HG03439 (cell line): ENCODE results near the gene TYRO3.

Source experiments
- ATAC-seq: cut with Tn5 transposase; IDR thresholded peaks from one replicate; pipeline ENCODE4 v1.9.1; 2021; ENCODE audit warnings: mild to moderate bottlenecking, moderate library complexity; ENCODE audit not compliant: unreplicated experiment

The TYRO3 gene

DNA sequence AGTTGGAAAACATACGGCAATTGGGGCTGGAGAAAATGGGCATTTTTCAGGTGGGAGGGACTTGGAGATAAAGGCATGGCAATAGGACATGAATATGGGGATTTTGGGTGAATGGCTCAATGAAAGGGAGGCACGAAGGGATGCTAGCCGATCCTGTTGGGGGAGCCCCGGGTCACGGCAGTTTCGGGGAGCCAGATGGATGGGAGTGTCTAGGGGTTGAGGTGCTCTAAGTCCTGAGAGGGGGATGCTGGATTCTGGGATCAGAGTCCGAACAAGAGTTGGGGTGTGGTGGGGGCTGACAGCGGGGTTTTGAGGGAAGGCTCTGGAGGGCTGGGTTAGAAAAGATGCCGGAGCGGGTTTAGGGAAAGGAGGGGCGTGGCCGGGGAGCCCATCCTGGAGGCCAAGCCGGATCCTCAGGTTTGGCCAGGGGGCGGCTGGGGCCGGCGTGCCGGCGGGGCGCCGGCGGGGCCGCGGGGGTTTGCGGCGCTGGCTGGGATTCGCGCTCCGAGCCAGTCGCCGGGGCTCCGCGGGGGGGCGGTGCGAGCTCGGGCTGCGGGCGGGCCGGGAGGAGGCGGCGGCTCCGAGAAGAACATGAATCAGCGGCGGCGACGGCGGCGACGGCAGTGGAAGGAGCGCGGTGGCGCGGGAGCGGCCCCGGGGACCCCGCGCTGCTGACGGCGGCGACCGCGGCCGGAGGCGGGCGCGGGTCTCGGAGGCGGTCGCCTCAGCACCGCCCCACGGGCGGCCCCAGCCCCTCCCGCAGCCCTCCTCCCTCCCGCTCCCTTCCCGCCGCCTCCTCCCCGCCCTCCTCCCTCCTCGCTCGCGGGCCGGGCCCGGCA, at the start of gene TYRO3:
Gene TYRO3 (plus strand): TSS at position 813 of the 839 bp plus-strand sequence. CDS start 46 bp downstream, outside the sequence.
- no peak for ATAC-seq

DNA sequence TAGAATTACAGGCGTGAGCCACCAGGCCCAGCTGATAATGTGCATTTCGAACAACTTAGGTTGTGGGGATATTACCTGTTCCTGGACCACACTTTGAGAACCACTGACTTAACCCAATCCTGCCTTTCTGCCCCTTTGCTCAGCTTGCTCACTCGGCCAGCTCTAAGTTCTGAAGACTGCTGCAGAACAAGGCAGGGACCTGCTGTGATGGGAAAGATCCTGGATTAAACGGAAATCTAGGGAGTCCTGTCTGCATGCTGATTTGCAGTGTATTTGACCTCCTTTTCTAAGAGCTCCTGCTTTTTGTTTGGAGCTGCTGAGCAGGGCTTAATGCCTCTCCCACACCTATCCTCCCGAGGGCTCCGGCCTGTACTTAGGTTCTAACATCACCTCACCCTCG, 48.3 kb upstream of the TYRO3 start:
- ATAC-seq = no peak

DNA sequence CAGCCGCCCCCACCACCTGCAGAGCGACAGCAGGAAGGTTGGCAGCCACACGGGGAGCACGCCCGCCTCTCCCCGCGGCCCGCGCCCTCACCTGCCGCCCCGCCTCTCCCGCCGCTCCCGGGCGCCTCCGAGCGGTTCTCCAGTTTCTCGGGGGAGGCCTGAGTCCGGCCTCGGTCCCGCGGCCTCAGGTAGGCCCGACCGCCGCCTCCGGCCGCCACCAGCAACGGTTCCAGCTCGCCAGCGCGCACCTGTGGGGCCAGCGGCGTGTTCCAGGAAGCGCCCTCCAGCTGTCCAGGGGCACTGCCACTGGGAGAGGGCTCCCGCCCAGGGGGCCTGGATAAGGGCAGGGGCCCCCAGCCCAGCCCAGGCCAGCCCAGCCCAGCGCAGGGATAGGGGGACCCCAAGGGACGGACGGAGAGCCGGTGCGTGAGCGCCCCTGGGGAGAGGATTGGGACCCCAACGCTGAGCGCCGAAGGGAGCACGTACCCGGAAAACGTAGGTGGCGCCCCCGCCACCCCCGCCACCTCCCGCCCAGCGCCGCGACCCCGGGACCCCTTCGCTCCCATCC, 47.6 kb upstream of the TYRO3 start:
- no peak for ATAC-seq

DNA sequence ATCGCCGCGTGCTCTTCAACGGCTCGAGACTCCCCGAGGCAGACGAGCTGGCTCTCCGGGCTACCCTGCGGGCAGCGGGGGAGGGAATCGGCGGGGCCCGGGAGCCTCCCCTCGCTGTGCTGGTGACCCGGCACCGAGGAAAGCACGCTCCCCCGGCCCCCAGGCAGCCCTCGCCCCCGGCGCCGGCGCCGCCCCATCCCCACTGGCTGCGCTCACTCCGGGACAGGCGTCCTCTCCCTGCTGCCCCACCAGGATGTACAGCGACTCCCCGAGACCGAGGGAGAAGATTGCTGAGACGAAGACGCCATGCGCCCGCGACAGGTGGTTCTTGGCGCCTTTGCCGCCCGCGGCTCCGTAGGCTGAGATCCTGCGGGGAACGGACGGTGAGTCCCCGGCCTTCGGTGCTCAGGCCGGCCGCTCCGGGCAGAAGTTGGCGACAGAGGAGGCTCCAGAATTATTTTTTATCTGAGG, 47.1 kb upstream of the TYRO3 start:
- ATAC-seq = no peak

DNA sequence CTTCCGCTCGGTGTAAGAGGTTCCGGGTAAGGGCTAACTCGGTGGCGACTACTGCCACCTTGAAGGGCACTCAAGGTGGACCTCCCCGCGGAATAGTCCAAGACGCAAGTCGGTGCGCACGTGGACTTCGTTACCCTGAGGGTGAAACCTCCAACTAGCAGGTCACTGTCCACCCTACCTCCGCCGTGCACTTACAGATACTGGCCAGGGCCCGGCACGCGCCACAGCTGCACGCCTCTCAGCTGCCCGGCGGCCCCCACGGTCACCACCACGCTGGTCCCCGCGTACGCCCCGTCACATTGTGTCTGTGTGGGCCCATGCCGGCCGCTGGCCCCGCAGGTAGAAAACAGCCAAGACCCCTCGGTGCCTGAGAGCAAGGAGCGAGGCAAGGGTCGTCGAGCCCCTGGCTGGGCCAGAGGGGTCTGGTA, 46.5 kb upstream of the TYRO3 start:
- no peak for ATAC-seq

DNA sequence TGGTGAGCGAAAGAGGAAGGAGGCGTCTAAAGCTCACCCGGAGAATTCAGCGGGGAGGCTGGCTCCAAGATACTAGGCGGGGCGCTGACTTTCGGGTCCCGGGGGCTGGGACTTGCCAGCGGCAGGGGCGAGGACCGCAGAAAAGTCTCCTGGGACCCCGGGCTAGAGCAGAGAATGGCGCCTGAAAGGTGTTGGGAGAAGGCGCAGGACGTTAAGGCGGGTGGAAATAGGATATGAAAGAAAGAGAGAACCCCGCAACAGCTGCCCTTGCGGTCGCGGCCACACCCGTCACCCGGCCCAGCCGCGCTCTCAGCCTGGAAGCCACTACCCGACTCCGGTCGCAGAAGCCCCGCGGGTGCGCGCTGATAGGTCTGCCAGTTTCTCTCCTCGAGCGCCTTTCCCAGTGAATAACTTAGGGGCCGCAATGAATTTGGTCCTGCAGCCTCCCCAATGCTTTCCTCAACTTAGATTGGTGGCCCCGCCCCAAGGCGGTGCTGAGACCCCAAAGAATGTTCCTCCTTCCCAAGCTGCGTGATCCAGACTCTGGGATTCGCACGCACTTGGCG, 46.0 kb upstream of the TYRO3 start:
- no peak for ATAC-seq

DNA sequence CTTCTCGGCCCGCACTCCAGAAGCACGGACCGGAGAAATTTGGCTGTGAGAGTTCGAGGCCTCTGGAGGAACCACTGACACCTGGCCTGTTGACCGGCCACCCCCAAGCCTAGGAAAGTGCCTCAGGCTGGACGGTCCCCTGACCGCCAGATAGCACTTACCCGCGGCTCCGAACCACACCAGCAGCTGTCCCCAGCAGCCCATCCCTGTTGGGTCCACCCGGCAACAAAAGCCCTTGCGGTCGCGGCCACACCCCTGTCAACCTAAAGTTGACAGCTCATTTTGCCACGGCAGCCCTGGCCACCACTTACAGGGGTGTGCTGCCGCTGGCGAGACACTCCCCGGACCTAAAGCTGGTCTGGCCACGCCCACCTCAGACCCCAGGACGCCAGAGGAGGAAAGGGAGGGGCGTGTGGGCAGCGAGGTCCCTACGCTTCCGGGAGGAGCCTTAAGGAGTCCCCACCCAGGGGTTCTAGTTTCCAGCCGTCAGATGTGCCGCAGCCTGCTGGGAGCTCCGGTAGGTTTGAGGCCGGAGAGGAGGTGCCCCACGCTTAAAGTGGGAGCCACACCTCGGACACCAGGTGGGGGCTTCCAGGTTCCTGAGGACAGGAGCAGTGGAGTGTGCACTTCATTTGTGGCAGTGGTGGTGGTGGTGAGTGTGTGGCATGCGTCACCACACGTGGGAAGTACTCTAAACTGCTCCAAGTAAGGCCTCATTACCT, 45.3 kb upstream of the TYRO3 start, which contains the start of gene LTK:
Gene LTK (minus strand): TSS at position 322 of the 722 bp plus-strand sequence. CDS start 118 bp downstream, at position 204.
- ATAC-seq = no peak

DNA sequence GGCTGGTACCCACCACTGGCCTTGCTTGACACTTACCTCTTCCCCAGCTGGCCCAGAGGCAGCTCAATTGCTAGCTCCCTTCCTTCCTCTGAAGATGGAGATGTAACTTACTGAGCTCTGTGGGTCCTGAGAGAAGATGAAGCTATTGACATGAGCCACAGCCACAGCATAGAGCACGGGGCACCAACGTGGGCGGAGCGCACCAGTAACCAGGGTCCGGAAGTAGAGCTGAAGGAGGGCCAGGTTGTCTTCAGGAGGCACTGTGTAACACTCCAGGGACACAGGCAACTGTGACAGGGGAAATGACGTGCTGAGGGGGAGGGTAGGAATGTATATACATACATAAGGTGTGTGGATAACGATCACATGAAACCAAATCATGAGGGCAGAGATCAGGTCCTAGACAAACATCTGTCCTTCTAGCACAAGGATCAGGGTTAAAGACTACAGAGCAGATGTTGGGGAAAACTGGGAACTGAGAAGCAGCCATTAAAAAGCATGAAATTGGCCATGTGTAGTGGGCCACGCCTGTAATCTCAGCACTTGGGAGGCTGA, 41.0 kb upstream of the TYRO3 start:
- ATAC-seq = no peak

DNA sequence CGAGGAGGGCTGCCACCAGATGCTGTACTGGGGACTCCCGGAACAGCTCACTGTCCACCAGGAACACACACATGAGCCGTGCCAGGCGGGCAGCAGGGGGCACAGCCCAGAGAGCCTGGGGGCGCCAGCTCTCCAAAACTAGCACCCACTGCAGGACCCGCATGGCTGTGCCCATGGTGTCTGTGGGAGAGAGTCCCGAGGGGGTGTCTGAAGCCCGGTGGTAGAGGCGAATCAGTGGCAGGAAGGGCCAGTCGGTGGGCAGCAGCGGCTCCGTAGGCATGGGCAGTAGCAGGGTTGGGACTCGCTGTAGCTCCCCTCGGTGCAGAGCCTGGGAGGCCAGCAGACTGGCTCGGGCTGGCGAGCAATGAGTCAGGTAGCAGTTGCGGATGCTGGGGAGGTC, 38.4 kb upstream of the TYRO3 start:
- ATAC-seq = no peak

DNA sequence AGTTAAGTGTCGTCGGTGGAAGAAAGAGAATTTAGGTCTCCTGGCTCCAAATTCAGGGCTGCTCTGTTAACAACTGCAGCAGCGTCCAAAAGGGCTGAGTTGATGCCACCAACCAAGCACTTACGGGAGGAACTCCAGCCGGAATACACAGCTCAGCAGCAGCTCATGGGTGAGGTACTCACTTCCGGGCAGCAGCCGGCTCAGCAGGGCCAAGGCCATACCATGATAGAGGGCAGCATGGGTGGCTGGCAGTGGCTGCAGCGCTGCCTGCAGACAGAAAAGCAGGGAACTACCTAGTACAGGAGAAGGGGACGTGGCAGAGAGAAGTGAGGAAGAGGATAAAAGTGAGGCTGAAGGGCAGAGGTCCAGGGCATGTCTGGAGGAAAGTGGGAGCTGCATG, 37.4 kb upstream of the TYRO3 start:
- no peak for ATAC-seq

DNA sequence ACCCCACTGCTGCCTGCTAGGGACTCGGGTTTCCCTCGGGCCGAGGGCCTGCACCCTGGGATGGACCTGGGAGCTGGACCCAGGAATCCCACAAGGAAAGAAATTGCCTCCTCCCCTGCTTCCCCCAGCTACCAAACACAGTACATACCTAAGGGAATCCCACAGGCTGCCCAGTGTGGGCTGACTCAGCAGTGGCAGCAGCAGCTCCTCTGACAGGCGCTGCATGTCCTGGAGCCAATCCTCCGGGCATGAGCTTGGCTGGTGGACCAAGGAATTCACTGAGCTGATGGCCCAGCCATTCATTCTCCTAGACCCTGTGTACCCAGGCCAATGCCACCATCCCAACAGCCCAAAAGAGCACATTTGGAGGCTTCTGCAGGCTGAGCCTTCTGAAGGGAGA, 35.9 kb upstream of the TYRO3 start:
- no peak for ATAC-seq

DNA sequence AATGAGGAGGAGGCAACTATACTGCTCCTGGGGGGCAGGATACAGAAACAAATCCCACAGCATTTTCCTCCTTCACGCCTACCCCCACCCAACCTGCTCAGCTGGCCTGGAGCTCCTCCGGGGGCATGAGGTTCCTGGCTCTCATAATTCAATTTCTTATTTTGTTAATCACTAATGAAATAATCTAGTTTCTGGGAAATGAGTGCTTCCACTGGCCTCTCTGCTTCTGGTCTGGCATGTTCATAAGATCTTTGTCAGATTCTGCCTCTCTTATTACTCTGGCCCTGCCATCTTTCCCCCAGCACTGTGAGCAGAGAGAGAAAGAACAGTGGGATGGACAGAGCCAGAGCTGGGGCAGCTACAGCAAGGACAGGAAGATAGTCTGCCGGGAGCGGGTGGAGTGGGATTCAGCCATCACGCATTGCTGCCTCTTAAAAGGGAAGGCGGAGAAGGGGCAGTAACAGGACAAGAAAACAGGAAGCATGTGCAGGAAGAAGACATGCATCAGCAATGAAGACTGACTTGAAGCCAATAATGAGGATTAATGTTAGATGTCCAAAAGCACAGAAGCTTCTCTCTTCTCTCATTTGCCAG, 28.6 kb upstream of the TYRO3 start:
- no peak for ATAC-seq

DNA sequence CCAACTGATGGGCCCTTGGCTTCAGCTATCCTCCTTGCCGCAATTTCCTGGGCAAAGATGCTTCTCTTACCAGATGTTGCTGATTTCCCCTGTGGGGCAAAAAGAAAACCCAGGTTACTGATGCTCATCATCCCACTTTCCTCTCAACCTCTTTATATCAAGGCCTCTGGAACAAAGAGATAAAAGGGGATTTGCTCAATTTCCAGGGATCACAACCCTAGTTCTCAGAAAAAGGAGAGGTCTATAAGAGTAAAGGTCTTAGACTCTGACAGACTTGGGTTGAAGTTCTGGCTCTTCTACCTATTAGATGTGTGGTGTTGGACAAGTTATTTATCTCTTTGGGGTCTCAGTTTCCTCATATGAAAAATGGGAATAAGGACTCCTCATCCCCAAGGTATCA, 23.5 kb upstream of the TYRO3 start:
- ATAC-seq = no peak

DNA sequence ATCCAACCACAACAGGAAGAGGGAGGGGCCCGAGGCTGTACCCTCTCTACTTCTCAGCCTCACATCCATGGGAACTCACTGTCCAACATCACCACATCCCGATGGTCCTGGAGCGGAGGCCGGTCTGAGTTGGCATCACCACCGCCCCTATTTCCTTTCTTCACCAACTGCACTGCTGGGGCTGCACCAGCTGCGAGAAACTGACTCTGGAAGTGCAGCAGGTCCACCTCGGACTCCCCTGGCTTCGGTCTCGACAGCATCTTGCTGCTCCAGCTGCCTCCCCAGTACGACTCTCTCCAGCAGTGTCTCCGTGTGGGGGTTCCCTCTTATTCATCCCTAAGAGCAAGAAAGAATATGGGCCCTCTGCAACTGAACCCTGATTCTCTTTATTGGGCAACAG, 22.1 kb upstream of the TYRO3 start:
- no peak for ATAC-seq

DNA sequence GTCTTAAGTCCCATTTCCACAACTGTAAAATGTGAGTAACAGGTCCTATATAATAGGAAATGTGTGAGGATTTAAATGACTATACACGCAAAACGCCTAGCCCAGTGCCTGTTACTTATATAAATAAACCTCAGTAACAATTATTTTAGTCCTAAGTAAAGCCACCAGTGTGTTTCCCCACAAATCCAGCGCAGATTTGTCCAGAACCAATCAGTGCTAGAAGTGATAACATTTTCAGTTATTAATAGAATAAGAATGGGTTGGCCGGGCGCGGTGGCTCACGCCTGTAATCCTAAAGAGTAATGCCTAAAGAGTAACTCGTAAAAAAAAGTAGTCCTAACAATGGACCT, 15.5 kb upstream of the TYRO3 start:
- no peak for ATAC-seq

DNA sequence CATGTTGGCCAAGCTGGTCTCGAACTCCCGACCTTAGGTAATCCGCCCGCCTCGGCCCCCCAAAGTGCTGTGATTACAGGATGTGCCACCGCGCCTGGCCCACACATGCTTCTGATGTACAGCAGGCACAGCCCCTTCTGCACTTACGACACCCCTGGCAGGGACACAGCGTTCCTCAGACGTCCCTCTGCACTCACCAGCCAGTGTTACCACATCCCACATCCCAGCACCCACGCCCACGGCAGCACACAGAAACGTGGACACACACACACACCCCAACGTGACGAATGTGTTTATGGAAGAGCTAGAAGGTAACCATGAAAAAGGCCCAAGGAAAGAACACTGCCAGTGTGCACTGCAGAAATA, 14.4 kb upstream of the TYRO3 start:
- no peak for ATAC-seq

DNA sequence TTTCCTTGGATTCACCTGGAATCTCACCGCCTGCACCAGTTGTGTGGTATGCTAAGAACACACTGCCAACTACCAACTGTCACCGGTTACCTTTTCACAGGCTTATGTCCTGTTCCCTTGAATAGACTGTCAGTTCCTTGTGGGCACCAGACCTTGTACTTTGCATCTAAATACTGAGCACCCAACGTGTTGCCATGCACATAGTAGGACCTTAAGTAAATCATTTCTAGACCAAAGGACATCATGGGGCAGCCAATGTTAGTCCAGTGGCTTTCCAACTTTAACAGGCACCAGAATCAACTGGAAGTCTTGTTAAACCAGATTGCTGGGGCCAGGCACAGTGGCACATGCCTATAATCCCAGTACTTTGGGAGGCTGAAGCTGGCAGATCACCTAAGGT, 13.8 kb upstream of the TYRO3 start:
- ATAC-seq = no peak

DNA sequence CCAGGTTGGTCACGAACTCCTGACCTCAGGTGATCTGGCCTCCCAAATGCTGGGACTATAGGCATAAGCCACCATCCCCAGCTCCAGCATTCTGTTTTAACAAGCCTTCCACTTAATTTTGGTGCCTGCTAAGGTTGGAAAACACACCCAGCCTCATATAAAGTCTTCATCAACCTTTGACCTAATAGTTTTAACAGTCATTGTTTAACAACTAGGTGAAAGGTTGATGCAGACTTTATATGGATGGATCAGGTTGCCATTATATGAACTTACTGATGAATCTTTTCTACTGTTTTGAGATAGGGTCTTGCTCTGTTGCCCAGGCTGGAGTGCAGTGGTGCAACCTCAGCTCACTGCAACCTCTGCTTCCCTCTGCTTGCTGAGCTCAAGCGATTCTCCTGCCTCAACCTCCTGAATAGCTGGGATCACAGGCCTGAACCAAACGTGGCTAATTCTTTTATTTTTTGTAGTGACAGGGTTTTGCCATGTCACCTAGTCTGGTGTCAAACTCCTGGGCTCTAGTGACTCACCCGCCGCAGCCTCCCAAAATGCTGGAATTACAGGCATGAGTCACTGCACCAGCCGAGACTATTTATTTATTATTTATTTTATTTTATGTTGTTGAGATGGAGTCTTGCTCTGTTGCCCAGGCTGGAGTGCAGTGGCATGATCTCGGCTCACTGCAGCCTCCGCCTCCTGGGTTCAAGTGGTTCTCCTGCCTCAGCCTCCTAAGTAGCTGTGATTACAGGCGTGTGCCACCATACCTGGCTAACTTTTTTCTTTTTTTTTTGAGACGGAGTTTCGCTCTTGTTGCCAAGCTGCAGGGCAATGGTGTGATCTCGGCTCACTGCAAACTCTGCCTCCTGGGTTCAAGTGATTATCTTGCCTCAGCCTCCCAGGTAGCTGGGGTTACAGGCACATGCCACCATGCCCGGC, 11.9 kb upstream of the TYRO3 start:
- no peak for ATAC-seq

DNA sequence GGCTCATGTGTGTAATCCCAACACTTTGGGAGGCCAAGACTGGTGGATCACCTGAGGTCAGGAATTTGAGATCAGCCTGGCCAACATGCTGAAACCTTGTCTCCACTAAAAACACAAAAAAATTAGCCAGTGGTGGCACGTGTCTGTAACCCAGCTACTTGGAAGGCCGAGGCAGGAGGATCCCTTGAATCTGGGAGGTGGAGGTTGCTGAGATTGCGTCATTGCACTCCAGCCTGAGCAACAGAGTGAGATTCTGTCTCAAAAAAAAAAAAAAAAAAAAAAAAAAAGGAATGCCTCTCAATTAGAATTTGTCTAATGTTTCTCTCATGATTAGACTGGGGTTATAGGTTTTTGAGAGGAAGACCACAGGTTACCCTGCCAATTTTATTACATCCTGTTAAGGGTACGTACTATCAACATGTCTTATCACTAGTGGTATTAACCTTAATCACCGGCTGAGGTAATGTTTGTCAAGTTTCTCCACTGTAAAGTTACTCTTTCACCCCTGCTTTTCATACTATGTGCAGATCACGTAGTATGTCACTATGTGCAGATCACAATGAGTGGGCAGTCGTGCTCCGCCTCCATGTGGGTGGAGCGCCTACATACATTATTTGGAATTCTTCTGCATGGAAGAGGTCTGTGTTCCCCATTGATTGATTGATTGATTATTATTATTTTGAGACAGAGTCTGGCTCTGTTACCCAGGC, 8.8 kb upstream of the TYRO3 start:
- no peak for ATAC-seq
